Islet precursor cell (in vitro differentiated cells): ENCODE measurements around the gene PTF1A.

Experiments used
- DNase-seq: peaks from one replicate; pipeline ENCODE4 v3.0.0-alpha.2; 2018

PTF1A gene

GRCh38 chr10:23191764-23192711, at the start of gene PTF1A:
PTF1A (plus strand) TSS chr10:23192312; CDS start chr10:23192531, 219 bp downstream.
- DNase-seq: no peak

GRCh38 chr10:23146258-23146657, 45.9 kb upstream of the PTF1A start:
- no peak for DNase-seq

GRCh38 chr10:23147035-23147434, 45.1 kb upstream of the PTF1A start:
- no peak for DNase-seq

GRCh38 chr10:23148214-23148613, 43.9 kb upstream of the PTF1A start:
- no peak for DNase-seq

GRCh38 chr10:23150091-23150490, 42.0 kb upstream of the PTF1A start:
- DNase-seq: no peak

- DNase-seq: peak; percentile 69
Observed at GRCh38 chr10:23150610-23151009, 41.5 kb upstream of the PTF1A start.

- no peak for DNase-seq
Observed at GRCh38 chr10:23151071-23151470, 41.0 kb upstream of the PTF1A start.

GRCh38 chr10:23155169-23155568, 36.9 kb upstream of the PTF1A start:
- DNase-seq: peak; percentile 71

- DNase-seq: no peak
Observed at GRCh38 chr10:23156447-23157150, 35.5 kb upstream of the PTF1A start.

GRCh38 chr10:23157239-23157681, 34.9 kb upstream of the PTF1A start:
- no peak for DNase-seq

- no peak for DNase-seq
Observed at GRCh38 chr10:23157691-23158369, 34.3 kb upstream of the PTF1A start.

GRCh38 chr10:23158370-23158769, 33.7 kb upstream of the PTF1A start:
- DNase-seq: no peak

GRCh38 chr10:23171232-23171876, 20.8 kb upstream of the PTF1A start:
- no peak for DNase-seq

GRCh38 chr10:23172429-23173213, 19.5 kb upstream of the PTF1A start:
- DNase-seq: no peak

GRCh38 chr10:23173214-23174073, 18.7 kb upstream of the PTF1A start:
- DNase-seq: no peak

- no peak for DNase-seq
Observed at GRCh38 chr10:23174074-23174976, 17.8 kb upstream of the PTF1A start.

GRCh38 chr10:23174977-23175512, 17.1 kb upstream of the PTF1A start:
- DNase-seq: no peak

- no peak for DNase-seq
Observed at GRCh38 chr10:23186178-23186577, 5.9 kb upstream of the PTF1A start.

GRCh38 chr10:23186697-23187096, 5.4 kb upstream of the PTF1A start:
- no peak for DNase-seq

- no peak for DNase-seq
Observed at GRCh38 chr10:23187155-23187554, 5.0 kb upstream of the PTF1A start.
